ENCODE data around the gene BGLAP. TPM values are rescaled to one million over a fixed set of nuclear protein-coding genes. Genes with fewer than 3 reads are reported as not detected.

BGLAP gene
- total and polyA plus RNA-seq, 2 donors (not counting 1 experiment from before 2014, with no cell fraction given) = 3.1 to 7.4 TPM

GRCh38 chr1:156213644-156213966 lies 28.4 kb upstream of the BGLAP start:
- WGBS (ENCODE audit: insufficient coverage) = 79% methylated on average over 3 of the region's 11 CpGs
- peaks cover 14 to 19% of the 10 kb centered on the region in 2 donors for H3K4me1 ChIP-seq (ENCODE audit: control insufficient read depth in 2 of 2, insufficient read depth in 2 of 2, low read length in 2 of 2)
- peak overlapping the region; percentile 77 for H3K9ac ChIP-seq (ENCODE audit: low read length)
- ChIA-PET CTCF (interaction anchor here (0.9 to 3.0 kb wide), 8 partner anchors 12 to 117 kb away, joined by 3 to 43 read pairs (median 6); partner anchors contain the start of gene SMG5), POLR2A (interaction anchor here (0.5 to 2.1 kb wide), 6 partner anchors 11 to 354 kb away, joined by 4 to 9 read pairs (median 4); partner anchors contain the start of genes SEMA4A, SLC25A44, SMG5 and SYT11)
- H3K36me3 ChIP-seq (replicated peaks in 1 of 2; ENCODE audit: control extremely low read depth in 1 of 2, control insufficient read depth in 1 of 2, extremely low read depth in 1 of 2, insufficient read depth in 2 of 2, low read length in 1 of 2) = peaks cover 0 to 25% of the 10 kb centered on the region in 2 experiments
- peak overlapping the region; percentile 88 for H2AFZ ChIP-seq (ENCODE audit: insufficient read depth, low read depth, low read length, poor library complexity, severe bottlenecking)
- H3K27me3 ChIP-seq (replicated peaks in 1 of 4; ENCODE audit: control extremely low read depth in 1 of 4, control insufficient read depth in 3 of 4, insufficient read depth in 4 of 4, low read length in 3 of 4) = no peaks in the 10 kb centered on the region
- DNase-seq (no peak), ATAC-seq (ENCODE audit: low read depth) (no peak)
- H3K9me3 Mint-ChIP-seq (ENCODE audit: insufficient read depth) = no peaks in the 10 kb centered on the region
- H3K4me3 Mint-ChIP-seq = peak overlapping the region; percentile 98
- H3K79me2 ChIP-seq (ENCODE audit: control insufficient read depth, insufficient read depth, low read length) = peaks cover 40% of the 10 kb centered on the region
- no peaks in the 10 kb centered on the region for H3K27me3 Mint-ChIP-seq
- peak overlapping the region; percentile 75 to 95 (median 81) for H3K4me3 ChIP-seq (ENCODE audit: control extremely low read depth in 1 of 5, extremely low read depth in 1 of 5, insufficient read depth in 1 of 5, low read depth in 2 of 5, low read length in 4 of 5)
- no peaks in the 10 kb centered on the region for H3K9me3 ChIP-seq (ENCODE audit: control extremely low read depth in 1 of 3, control insufficient read depth in 2 of 3, insufficient read depth in 1 of 3, low read length in 2 of 3)
- peak overlapping the region; percentile 99 for H3K27ac Mint-ChIP-seq
- intact Hi-C loops (cut with micrococcal nuclease) = loop anchor here (1.0 to 5.0 kb wide), 7 partner anchors 19 to 356 kb away; partner anchors contain the start of genes CCT3, GON4L, SLC25A44 and SMG5
- peak overlapping the region; percentile 93 for H3K4me2 ChIP-seq (replicated peaks; ENCODE audit: low read depth, low read length, poor library complexity, severe bottlenecking)
- TF ChIP-seq CTCF (IDR thresholded peaks at IDR 0.05) = no peak
- no peak for TF ChIP-seq EZH2 (IDR thresholded peaks at IDR 0.05; ENCODE audit: borderline replicate concordance, insufficient read depth, low read depth, low read length, poor library complexity, severe bottlenecking)
- H4K20me1 ChIP-seq (ENCODE audit: control insufficient read depth, insufficient read depth, low read length, poor library complexity, severe bottlenecking) = peaks cover 4% of the 10 kb centered on the region
- H3K4me1 Mint-ChIP-seq = peaks cover 33% of the 10 kb centered on the region
- H3K27ac ChIP-seq (ENCODE audit: low read length in 2 of 2) = peak overlapping the region; percentile 93 to 94

- no peaks in the 10 kb centered on the region for H3K9me3 Mint-ChIP-seq (ENCODE audit: insufficient read depth)
- TF ChIP-seq EZH2 (IDR thresholded peaks at IDR 0.05; ENCODE audit: borderline replicate concordance, insufficient read depth, low read depth, low read length, poor library complexity, severe bottlenecking) (no peak), CTCF (IDR thresholded peaks at IDR 0.05) (no peak)
- intact Hi-C loops (cut with micrococcal nuclease) = loop anchor here (5.0 kb wide), 1 partner anchor 357 kb away; the partner anchor contains the start of genes GON4L and SYT11
- DNase-seq (no peak), ATAC-seq (ENCODE audit: low read depth) (no peak)
- ChIA-PET POLR2A (interaction anchor here (1.8 kb wide), 1 partner anchor 20 kb away, joined by 8 read pairs; the partner anchor contains the start of gene SLC25A44), CTCF (interaction anchor here (1.6 to 3.0 kb wide), 4 partner anchors 11 to 85 kb away, joined by 4 to 43 read pairs (median 9); partner anchors contain the start of gene SMG5)
- Histone ChIP-seq H3K36me3 (replicated peaks in 1 of 2; ENCODE audit: control extremely low read depth in 1 of 2, control insufficient read depth in 1 of 2, extremely low read depth in 1 of 2, insufficient read depth in 2 of 2, low read length in 1 of 2) (peaks cover 0 to 20% of the 10 kb centered on the region in 2 experiments), H3K4me3 (ENCODE audit: control extremely low read depth in 1 of 5, extremely low read depth in 1 of 5, insufficient read depth in 1 of 5, low read depth in 2 of 5, low read length in 4 of 5) (peak overlapping the region in 1 of 5 experiments; percentile 92), H3K79me2 (ENCODE audit: control insufficient read depth, insufficient read depth, low read length) (peaks cover 40% of the 10 kb centered on the region), H4K20me1 (ENCODE audit: control insufficient read depth, insufficient read depth, low read length, poor library complexity, severe bottlenecking) (peaks cover 8% of the 10 kb centered on the region), H3K27ac (ENCODE audit: low read length in 2 of 2) (no peak overlapping the region), H2AFZ (ENCODE audit: insufficient read depth, low read depth, low read length, poor library complexity, severe bottlenecking) (no peak overlapping the region), H3K4me1 (ENCODE audit: control insufficient read depth in 2 of 2, insufficient read depth in 2 of 2, low read length in 2 of 2) (peaks cover 14 to 19% of the 10 kb centered on the region in 2 donors), H3K27me3 (replicated peaks in 1 of 4; ENCODE audit: control extremely low read depth in 1 of 4, control insufficient read depth in 3 of 4, insufficient read depth in 4 of 4, low read length in 3 of 4) (no peaks in the 10 kb centered on the region), H3K4me2 (replicated peaks; ENCODE audit: low read depth, low read length, poor library complexity, severe bottlenecking) (peak overlapping the region; percentile 93), H3K9ac (ENCODE audit: low read length) (no peak overlapping the region), H3K9me3 (ENCODE audit: control extremely low read depth in 1 of 3, control insufficient read depth in 2 of 3, insufficient read depth in 1 of 3, low read length in 2 of 3) (no peaks in the 10 kb centered on the region)
- no peaks in the 10 kb centered on the region for H3K27me3 Mint-ChIP-seq
- H3K4me3 Mint-ChIP-seq = peak overlapping the region; percentile 76
- H3K4me1 Mint-ChIP-seq = peaks cover 34% of the 10 kb centered on the region
- 86% methylated on average over 12 of the region's 16 CpGs for WGBS (ENCODE audit: insufficient coverage)
- H3K27ac Mint-ChIP-seq = peak overlapping the region; percentile 77
These were observed 27.8 kb upstream of the BGLAP start for GRCh38 chr1:156214024-156214748.

All from B cell (primary cell).